GM12891 (cell line): ENCODE measurements around the gene CISH.

Experiments
- POLR2A ChIP-seq: IDR thresholded peaks from 2 replicates; pipeline ENCODE4 v1.6.1; 2011; ENCODE audit warnings: low read depth, low read length, control low read depth
- POLR2AphosphoS5 ChIP-seq: IDR thresholded peaks from 2 replicates; pipeline ENCODE4 v1.6.1; 2011; ENCODE audit warnings: low read depth, low read length, control low read depth
- POU2F2 ChIP-seq: IDR thresholded peaks from 2 replicates; pipeline ENCODE4 v1.6.1; 2011; ENCODE audit warnings: low read depth, mild to moderate bottlenecking, control low read depth, low read length, moderate library complexity
- TAF1 ChIP-seq: IDR thresholded peaks from 2 replicates; pipeline ENCODE4 v1.6.1; 2011; ENCODE audit warnings: low read depth, low read length, control low read depth

- TF ChIP-seq POLR2A: no peak
- TF ChIP-seq TAF1: no peak
- TF ChIP-seq POLR2AphosphoS5: no peak
- TF ChIP-seq POU2F2: no peak
Measured at GRCh38 chr3:50577348-50577747, 34.2 kb downstream of the CISH start.
